GM19468 (cell line): ENCODE measurements around the gene R3HDM1.
A peak's percentile ranks its signal among the peaks of the same experiment; 100 is the strongest.
"Not testable (repeated sequence)": the region's sequence is repeated elsewhere in the genome, so short reads cannot be mapped to it uniquely, and the experiment has no call there.

Source experiments
- ATAC-seq: cut with Tn5 transposase; IDR thresholded peaks from one replicate; pipeline ENCODE4 v1.9.1; 2021; ENCODE audit warnings: mild to moderate bottlenecking, moderate library complexity, moderate number of reproducible peaks; ENCODE audit not compliant: unreplicated experiment; ENCODE audit errors: extremely low read depth

Gene R3HDM1

GRCh38 chr2:135563793-135564192, 32.5 kb downstream of the R3HDM1 start:
- no peak for ATAC-seq

- no peak for ATAC-seq
Observed at GRCh38 chr2:135570884-135571283, 39.6 kb downstream of the R3HDM1 start.

GRCh38 chr2:135573620-135574019, 42.3 kb downstream of the R3HDM1 start:
- ATAC-seq, result no peak

- no peak for ATAC-seq
Observed at GRCh38 chr2:135581282-135581681, 50.0 kb downstream of the R3HDM1 start.

GRCh38 chr2:135582383-135582782, 51.1 kb downstream of the R3HDM1 start:
- ATAC-seq, result no peak

GRCh38 chr2:135585586-135585985, 54.3 kb downstream of the R3HDM1 start:
- no peak for ATAC-seq

- ATAC-seq, result peak; percentile 40
Observed at GRCh38 chr2:135586148-135586547, 54.9 kb downstream of the R3HDM1 start.

- ATAC-seq, result no peak
Observed at GRCh38 chr2:135587958-135588357, 56.7 kb downstream of the R3HDM1 start.

- no peak for ATAC-seq
Observed at GRCh38 chr2:135590619-135591260, 59.5 kb downstream of the R3HDM1 start.

- ATAC-seq, result no peak
Observed at GRCh38 chr2:135600915-135601314, 69.6 kb downstream of the R3HDM1 start.

GRCh38 chr2:135603543-135603942, 72.3 kb downstream of the R3HDM1 start:
- ATAC-seq, result no peak

- no peak for ATAC-seq
Observed at GRCh38 chr2:135607561-135607960, 76.3 kb downstream of the R3HDM1 start.

GRCh38 chr2:135612319-135612718, 81.0 kb downstream of the R3HDM1 start:
- ATAC-seq, result no peak

- no peak for ATAC-seq
Observed at GRCh38 chr2:135615404-135615803, 84.1 kb downstream of the R3HDM1 start.

- no peak for ATAC-seq
Observed at GRCh38 chr2:135617501-135618015, 86.3 kb downstream of the R3HDM1 start.

GRCh38 chr2:135620198-135620597, 88.9 kb downstream of the R3HDM1 start:
- ATAC-seq, result no peak

- ATAC-seq, result no peak
Observed at GRCh38 chr2:135629520-135629919, 98.2 kb downstream of the R3HDM1 start.

- ATAC-seq, result not testable (repeated sequence)
Observed at GRCh38 chr2:135630034-135630433, 98.8 kb downstream of the R3HDM1 start.

- ATAC-seq, result no peak
Observed at GRCh38 chr2:135630488-135630887, 99.2 kb downstream of the R3HDM1 start.

GRCh38 chr2:135633582-135633981, 102.3 kb downstream of the R3HDM1 start:
- ATAC-seq, result no peak

GRCh38 chr2:135635212-135635835, 104.0 kb downstream of the R3HDM1 start:
- no peak for ATAC-seq

GRCh38 chr2:135636982-135637381, 105.7 kb downstream of the R3HDM1 start:
- ATAC-seq, result no peak
